Ecto neural progenitor cell (in vitro differentiated cells): Measurements from ENCODE around the gene PIH1D2.
"Not testable (repeated sequence)": the region's sequence is repeated elsewhere in the genome, so short reads cannot be mapped to it uniquely, and the experiment has no call there.

Experiments used
- DNase-seq: peaks from one replicate; pipeline ENCODE4 v3.0.0-alpha.2; 2018; ENCODE audit warnings: low spot score

PIH1D2 gene

GRCh38 chr11:112057170-112057569 lies 16.6 kb downstream of the PIH1D2 start:
- no peak for DNase-seq

GRCh38 chr11:112051768-112052167 lies 22.0 kb downstream of the PIH1D2 start:
- no peak for DNase-seq

DNA sequence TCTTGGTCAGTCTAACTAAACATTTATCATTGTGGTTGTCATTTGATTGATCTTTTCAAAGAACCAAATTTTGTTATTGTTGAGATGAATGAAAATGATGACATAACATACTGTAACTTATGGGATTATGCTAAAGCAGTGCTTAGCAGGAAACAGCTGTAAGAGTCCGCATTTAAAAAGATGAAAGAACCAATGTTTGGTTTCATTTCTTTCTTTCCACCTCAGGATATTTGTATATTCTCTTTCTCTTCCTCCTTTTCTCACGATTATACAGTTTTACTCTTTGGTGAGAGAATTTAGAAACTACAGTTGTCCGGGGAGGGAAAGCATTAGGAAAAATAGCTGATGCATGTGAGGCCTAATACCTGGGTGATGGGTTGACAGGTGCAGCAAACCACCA lies 23.1 kb downstream of the PIH1D2 start:
- DNase-seq: no peak

DNA sequence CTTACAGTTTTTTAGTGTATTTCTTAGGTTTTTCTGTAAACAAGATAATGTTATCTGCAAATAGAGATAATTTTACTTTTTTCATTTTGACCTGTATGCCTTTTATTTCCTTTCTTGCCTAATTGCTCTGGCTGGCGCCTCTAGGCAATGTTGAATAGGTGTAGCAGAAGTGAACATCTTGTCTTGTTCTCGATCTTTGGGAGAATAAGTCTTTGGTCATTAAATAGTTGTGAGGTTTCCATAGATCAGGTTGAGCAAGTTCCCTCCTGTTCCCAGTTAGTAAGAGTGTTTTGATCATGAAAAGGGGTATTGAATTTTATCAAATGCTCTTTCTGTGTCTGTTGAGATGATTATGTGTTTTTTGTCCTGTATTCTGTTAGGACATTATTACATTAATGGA lies 24.0 kb downstream of the PIH1D2 start:
- DNase-seq: no peak

DNA sequence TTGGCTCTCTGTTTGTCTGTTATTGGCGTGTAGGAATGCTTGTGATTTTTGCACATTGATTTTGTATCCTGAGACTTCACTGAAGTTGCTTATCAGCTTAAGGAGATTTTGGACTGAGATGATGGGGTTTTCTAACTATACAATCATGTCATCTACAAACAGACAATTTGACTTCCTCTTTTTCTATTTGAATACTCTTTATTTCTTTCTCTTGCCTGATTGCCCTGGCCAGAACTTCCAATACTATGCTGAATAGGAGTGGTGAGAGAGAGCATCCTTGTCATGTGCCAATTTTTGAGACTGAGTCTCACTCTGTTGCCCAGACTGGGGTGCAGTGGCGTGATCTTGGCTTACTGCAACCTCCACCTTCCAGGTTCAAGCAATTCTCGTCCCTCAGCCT lies 25.6 kb downstream of the PIH1D2 start:
- not testable (repeated sequence) for DNase-seq

GRCh38 chr11:112046647-112047046 lies 27.2 kb downstream of the PIH1D2 start:
- DNase-seq: not testable (repeated sequence)

DNA sequence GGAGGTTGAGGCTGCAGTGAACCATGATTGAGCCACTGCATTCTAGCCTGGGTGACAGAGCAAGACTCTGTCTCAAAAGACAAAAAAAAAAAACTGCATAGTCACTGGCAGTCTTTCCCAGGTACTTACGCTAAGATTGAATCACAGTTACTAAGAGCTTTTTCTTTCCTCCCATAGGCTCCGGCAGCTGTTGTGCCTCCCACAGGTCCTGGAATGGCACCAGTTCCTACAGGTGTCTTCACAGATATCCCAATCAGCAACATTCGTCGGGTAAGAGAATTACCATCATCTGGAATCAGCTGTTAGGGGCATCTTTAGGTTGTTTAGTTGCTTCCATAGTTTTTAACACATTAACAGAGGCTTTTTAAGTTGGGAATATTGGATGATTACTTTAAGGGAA lies 28.9 kb downstream of the PIH1D2 start:
- DNase-seq: no peak

DNA sequence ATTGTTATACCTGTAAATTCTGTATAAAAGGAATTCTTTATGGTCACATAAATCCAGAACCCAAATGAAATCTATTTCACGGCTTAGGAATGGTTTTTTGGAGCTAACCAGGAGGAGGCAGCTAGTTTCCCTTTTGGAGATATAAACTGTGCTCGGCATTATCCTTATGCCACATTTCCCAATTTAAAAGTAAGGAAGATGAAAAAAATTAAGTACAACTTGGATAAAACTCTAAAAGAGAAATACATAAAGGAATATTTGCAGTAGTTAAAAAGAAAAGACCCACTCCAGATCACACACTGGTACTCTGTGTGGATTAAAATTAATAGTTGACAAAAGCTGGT lies 30.9 kb downstream of the PIH1D2 start:
- DNase-seq: no peak

- DNase-seq: no peak
These were observed 31.5 kb downstream of the PIH1D2 start for GRCh38 chr11:112042161-112042960.

DNA sequence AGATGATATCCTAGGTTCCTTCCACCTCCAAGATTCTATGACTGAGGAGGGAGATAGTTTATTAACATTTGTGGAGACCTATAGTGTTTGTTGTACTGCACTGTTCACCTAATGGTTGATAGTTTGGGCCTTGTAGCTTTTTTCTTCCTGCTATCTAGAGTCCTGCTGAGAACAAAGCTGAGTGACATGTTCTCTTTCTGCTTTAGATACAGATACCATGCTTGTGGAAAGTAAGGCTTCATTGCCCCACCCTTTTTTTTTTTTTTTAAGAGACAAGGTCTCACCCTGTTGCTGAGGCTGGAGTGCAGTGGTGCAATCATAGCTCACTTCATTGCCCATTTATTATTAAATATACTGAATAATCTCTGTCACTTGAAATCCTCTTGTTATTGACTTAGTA lies 36.3 kb downstream of the PIH1D2 start:
- DNase-seq: no peak

- DNase-seq: no peak
These were observed 39.9 kb downstream of the PIH1D2 start for GRCh38 chr11:112033902-112034301.

DNA sequence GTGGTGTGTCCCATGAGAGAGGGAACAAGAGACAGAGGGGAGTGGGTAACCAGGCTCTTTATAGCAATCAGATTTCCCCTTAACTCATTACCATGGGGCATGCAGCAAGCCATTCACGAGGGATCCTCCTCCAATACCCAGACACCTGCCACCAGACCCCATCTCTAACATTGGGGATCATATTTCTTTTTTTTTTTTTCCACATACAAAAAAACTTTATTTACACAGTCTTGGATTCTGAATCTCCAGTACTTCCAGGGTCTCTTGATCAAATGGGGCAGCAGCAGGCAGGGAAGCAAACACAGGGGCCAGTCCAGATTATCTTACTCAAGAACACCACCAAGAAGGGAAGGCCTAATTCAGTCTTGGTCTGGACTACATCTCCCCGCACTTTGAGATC lies 44.4 kb downstream of the PIH1D2 start:
- no peak for DNase-seq

DNA sequence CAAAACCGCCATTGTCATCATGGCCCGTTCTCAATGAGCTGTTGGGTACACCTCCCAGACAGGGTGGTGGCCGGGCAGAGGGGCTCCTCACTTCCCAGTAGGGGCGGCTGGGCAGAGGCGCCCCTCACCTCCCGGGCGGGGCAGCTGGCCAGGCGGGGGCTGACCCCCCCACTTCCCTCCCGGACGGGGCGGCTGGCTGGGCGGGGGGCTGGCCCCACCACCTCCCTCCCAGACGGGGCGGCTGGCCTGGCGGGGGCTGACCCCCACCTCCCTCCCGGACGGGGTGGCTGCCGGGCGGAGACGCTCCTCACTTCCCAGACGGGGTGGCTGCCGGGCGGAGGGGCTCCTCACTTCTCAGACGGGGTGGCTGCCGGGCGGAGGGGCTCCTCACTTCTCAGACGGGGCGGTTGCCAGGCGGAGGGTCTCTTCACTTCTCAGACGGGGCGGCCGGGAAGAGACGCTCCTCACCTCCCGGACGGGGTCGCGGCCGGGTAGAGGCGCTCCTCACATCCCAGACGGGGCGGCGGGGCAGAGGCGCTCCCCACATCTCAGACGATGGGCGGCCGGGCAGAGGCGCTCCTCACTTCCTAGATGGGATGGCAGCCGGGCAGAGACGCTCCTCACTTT lies 46.9 kb downstream of the PIH1D2 start:
- DNase-seq: not testable (repeated sequence)

GRCh38 chr11:112025707-112026106 lies 48.1 kb downstream of the PIH1D2 start:
- DNase-seq: no peak

DNA sequence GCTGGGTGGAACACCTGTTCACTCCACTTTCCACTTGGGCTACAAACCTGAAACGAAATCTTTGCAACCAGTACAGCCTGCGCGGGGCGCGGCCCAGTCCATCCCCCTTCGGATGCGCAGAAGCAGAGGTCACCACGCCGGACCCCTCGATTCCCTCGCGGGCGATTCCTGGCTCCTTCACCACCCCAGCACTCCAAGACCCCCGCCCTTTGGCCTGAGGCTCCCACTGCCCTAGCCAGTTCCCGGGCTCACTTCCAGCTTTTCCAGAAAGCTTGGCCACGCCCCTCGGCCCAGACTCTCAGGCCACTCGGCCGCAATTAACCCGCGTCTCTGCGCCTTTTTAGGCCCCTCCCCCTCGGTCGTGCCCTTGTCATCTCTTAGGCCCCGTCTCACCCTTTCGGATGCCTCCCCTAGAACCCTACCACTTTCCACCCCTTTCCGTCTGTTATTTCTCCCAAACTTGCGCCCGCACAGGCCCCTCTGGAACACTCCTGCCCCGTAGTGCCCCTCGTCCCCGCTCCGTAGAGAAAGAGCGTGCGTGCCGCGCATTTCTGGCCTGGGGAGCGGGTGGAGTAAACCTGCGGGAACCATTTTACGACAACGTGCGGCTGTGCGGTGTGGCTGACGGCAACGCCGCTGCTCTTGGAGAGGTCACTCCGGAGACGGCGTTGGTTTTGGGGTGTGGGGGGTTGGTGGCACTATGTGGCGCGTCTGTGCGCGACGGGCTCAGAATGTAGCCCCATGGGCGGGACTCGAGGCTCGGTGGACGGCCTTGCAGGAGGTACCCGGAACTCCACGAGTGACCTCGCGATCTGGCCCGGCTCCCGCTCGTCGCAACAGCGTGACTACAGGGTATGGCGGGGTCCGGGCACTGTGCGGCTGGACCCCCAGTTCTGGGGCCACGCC lies 48.8 kb downstream of the PIH1D2 start, which contains the start of gene DLAT:
Gene DLAT, plus strand, starts transcription at position 636 of the 906 bp plus-strand sequence. Its CDS starts 65 bp downstream, at position 701.
- peak; percentile 96 for DNase-seq

DNA sequence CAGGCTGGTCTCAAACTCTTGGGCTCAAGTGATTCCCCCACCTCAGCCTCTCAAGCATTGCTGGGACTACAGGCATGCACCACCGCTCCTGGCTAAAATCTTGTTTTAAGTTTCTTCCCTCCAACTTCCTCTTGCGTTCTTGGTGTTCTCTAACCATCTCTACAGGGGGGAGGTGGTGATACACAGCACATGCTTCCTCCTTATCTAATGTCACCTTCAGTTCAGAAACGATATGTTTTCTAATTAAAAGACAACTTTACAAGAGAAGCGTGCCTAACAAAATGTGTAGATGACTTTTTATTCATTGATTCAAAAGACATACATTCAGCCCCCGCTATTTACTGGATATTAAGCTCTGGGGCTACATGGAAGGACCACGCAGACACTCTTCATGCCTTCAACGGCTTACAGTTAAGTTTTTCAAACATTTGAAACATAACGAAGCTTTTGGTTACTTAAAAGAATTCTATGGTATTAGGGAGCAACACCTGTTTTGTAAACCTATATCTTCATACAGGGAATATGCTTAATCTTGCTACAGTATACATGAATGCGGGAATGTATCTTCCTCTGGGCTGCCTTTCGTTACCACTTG lies 49.5 kb downstream of the PIH1D2 start:
- DNase-seq: no peak

GRCh38 chr11:112023104-112023503 lies 50.7 kb downstream of the PIH1D2 start:
- DNase-seq: no peak

GRCh38 chr11:112019066-112019465 lies 54.8 kb downstream of the PIH1D2 start:
- no peak for DNase-seq
